SK-N-SH (cell line): ENCODE results near the gene PARD3B. TPM values are rescaled to one million over a fixed set of nuclear protein-coding genes. Genes with fewer than 3 reads are reported as not detected.

Source experiments
- CTCF ChIA-PET: fragments of 300-600, 350-600 bp; formaldehyde crosslinking; extraction: SDS; loops from one replicate; lab custom pipeline; 2021; lab: Yijun Ruan, JAX
- POLR2A ChIA-PET: fragments of 350-600 bp; sonication (Branson Sonifier 250); formaldehyde crosslinking; extraction: SDS; loops from one replicate; lab custom pipeline; 2020; ENCODE audit warnings: antibody characterized with exemption, inconsistent platforms; lab: Yijun Ruan, JAX
- DNase-seq: peaks from one replicate; pipeline ENCODE4 v3.0.0; 2012
- H2AFZ ChIP-seq: fragments of 200-600 bp; sonication (generic); 2 replicates; pipeline ENCODE4 v1.8.1; 2016; ENCODE audit warnings: antibody characterized with exemption, mild to moderate bottlenecking, low read depth
- H3F3A ChIP-seq: fragments of 200-600 bp; sonication (generic); replicated peaks from 2 replicates; pipeline ENCODE3; 2016; ENCODE audit warnings: antibody characterized with exemption, mild to moderate bottlenecking; ENCODE audit not compliant: insufficient read depth
- H3K27ac ChIP-seq, 2 experiments: fragments of 200-500 bp in 1 of 2; fragments of 200-600 bp in 1 of 2; sonication (Bioruptor generic) in 1 of 2; sonication (generic), shearing (Covaris generic) in 1 of 2; 2 replicates each; pipeline versions ENCODE4 v1.5.1 to v1.6.1; 2014 to 2016; ENCODE audit warnings: low read depth in 2 of 2, inconsistent platforms in 1 of 2, low read length in 1 of 2, mild to moderate bottlenecking in 1 of 2, mixed read lengths in 1 of 2
- H3K27me3 ChIP-seq: fragments of 200-600 bp; sonication (generic), shearing (Covaris generic); 2 replicates; pipeline ENCODE4 v1.6.1; 2016; ENCODE audit warnings: mixed run types; ENCODE audit not compliant: insufficient read depth
- H3K36me3 ChIP-seq, 2 experiments: fragments of 200-500 bp in 1 of 2; fragments of 200-600 bp in 1 of 2; sonication (Bioruptor generic) in 1 of 2; sonication (generic) in 1 of 2; replicated peaks in 1 of 2; 2 replicates each; pipeline versions ENCODE3 to v1.5.1; 2014 to 2016; ENCODE audit warnings: low read length in 1 of 2, mild to moderate bottlenecking in 1 of 2; ENCODE audit not compliant: insufficient read depth in 2 of 2, control insufficient read depth in 1 of 2
- H3K4me1 ChIP-seq, 2 experiments: fragments of 200-500 bp in 1 of 2; fragments of 200-600 bp in 1 of 2; sonication (Bioruptor generic) in 1 of 2; sonication (generic), shearing (Covaris generic) in 1 of 2; 2 replicates each; pipeline versions ENCODE4 v1.5.1 to v1.6.1; 2014 to 2016; ENCODE audit warnings: low read depth in 1 of 2, low read length in 1 of 2, mixed run types in 1 of 2; ENCODE audit not compliant: insufficient read depth in 2 of 2, control insufficient read depth in 1 of 2
- H3K4me2 ChIP-seq: fragments of 200-600 bp; sonication (generic), shearing (Covaris generic); 2 replicates; pipeline ENCODE4 v1.6.1; 2017; ENCODE audit warnings: mixed run types
- H3K4me3 ChIP-seq, 2 experiments: fragments of 200-500 bp in 1 of 2; fragments of 200-600 bp in 1 of 2; sonication (Bioruptor generic) in 1 of 2; sonication (generic), shearing (Covaris generic) in 1 of 2; 2 replicates each; pipeline versions ENCODE4 v1.5.1 to v1.8.1; 2014 to 2016; ENCODE audit warnings: low read depth in 2 of 2, inconsistent platforms in 1 of 2, low read length in 1 of 2, mild to moderate bottlenecking in 1 of 2, mixed read lengths in 1 of 2, moderate library complexity in 1 of 2
- H3K79me2 ChIP-seq: fragments of 200-600 bp; sonication (generic); 2 replicates; pipeline ENCODE4 v1.8.1; 2017; ENCODE audit warnings: mild to moderate bottlenecking; ENCODE audit not compliant: insufficient read depth
- H3K9ac ChIP-seq: fragments of 200-600 bp; sonication (generic); 2 replicates; pipeline ENCODE4 v1.6.1; 2017; ENCODE audit warnings: mixed run types
- H3K9me2 ChIP-seq: fragments of 200-600 bp; sonication (generic); 2 replicates; pipeline ENCODE4 v1.6.1; 2017; ENCODE audit warnings: mixed run types
- H3K9me3 ChIP-seq: fragments of 200-600 bp; sonication (generic); 2 replicates; pipeline ENCODE4 v1.6.1; 2017; ENCODE audit warnings: mixed run types, mild to moderate bottlenecking, moderate library complexity
- H4K20me1 ChIP-seq: fragments of 200-600 bp; sonication (generic); 2 replicates; pipeline ENCODE4 v1.6.1; 2017; ENCODE audit warnings: mild to moderate bottlenecking, mixed run types; ENCODE audit not compliant: insufficient read depth
- ELF1 ChIP-seq: IDR thresholded peaks from 2 replicates; pipeline ENCODE4 v1.4.0; 2012
- FOSL2 ChIP-seq: IDR thresholded peaks from 2 replicates; pipeline ENCODE4 v1.4.0; 2012; ENCODE audit warnings: low read depth, mild to moderate bottlenecking, moderate library complexity, borderline replicate concordance
- JUND ChIP-seq: IDR thresholded peaks from 2 replicates; pipeline ENCODE4 v1.4.0; 2012
- NFIC ChIP-seq: IDR thresholded peaks from 2 replicates; pipeline ENCODE4 v1.4.0; 2012; ENCODE audit warnings: borderline replicate concordance
- NRF1 ChIP-seq: IDR thresholded peaks from 2 replicates; pipeline ENCODE4 v1.6.1; 2012; ENCODE audit warnings: low read depth, mild to moderate bottlenecking, low read length
- POLR2AphosphoS5 ChIP-seq: IDR thresholded peaks from 2 replicates; pipeline ENCODE4 v1.6.1; 2012; ENCODE audit warnings: low read depth, low read length
- RAD21 ChIP-seq: IDR thresholded peaks from 2 replicates; pipeline ENCODE4 v1.6.1; 2012; ENCODE audit warnings: mild to moderate bottlenecking, low read length
- RXRA ChIP-seq: IDR thresholded peaks from 2 replicates; pipeline ENCODE4 v1.4.0; 2012; ENCODE audit warnings: low read depth, mild to moderate bottlenecking, borderline replicate concordance
- SIN3A ChIP-seq: IDR thresholded peaks from 2 replicates; pipeline ENCODE4 v1.6.1; 2012; ENCODE audit warnings: low read depth, mild to moderate bottlenecking, low read length, moderate library complexity, borderline replicate concordance
- SMC3 ChIP-seq: IDR thresholded peaks from 2 replicates; pipeline ENCODE4 v1.6.1; 2012; ENCODE audit warnings: low read depth, low read length, improper control_type of control experiment
- TAF1 ChIP-seq: IDR thresholded peaks from 2 replicates; pipeline ENCODE4 v1.6.1; 2012; ENCODE audit warnings: low read depth, mild to moderate bottlenecking, low read length, moderate library complexity, borderline replicate concordance
- TCF12 ChIP-seq: IDR thresholded peaks from 2 replicates; pipeline ENCODE4 v1.4.0; 2012
- YY1 ChIP-seq: IDR thresholded peaks from 2 replicates; pipeline ENCODE4 v1.4.0; 2012; ENCODE audit warnings: low read depth, mild to moderate bottlenecking
- WGBS: methylation state at CpG from one replicate; pipeline ENCODE4 v1.1.6; 2017; ENCODE audit warnings: low lambda C conversion rate; 5-methylcytosine and 5-hydroxymethylcytosine counted together
- polyA plus RNA-seq, 3 experiments: library from polyadenylated mRNA; depleted of rRNA; stranded (reverse); fragments of >200 nt; gene quantifications; 2 replicates each; pipeline ENCODE4 v1.2.3, GENCODE V29; 2012
- TF ChIP-seq, protein P1 (sequence below): IDR thresholded peaks from 2 replicates; pipeline ENCODE4 v1.4.0; 2012; ENCODE audit warnings: low read depth, borderline replicate concordance
- TF ChIP-seq, protein P2 (sequence below): fragments of 200-600 bp; sonication (generic); IDR thresholded peaks from 2 replicates; pipeline ENCODE4 v1.6.1; 2017; ENCODE audit warnings: antibody characterized with exemption, mild to moderate bottlenecking, moderate library complexity
- TF ChIP-seq, protein P3 (sequence below): IDR thresholded peaks from 2 replicates; pipeline ENCODE4 v1.4.0; 2012; ENCODE audit warnings: low read depth, borderline replicate concordance
- TF ChIP-seq, protein P4 (sequence below): IDR thresholded peaks from 2 replicates; pipeline ENCODE4 v1.4.0; 2012; ENCODE audit warnings: low read depth
- TF ChIP-seq, protein P5 (sequence below): fragments of 150-350 bp; IDR thresholded peaks from 2 replicates; pipeline ENCODE4 v1.6.1; 2017; ENCODE audit warnings: antibody characterized with exemption, low read length, low read depth, borderline replicate concordance

PARD3B gene
- polyA plus RNA-seq, 1 of the 3 experiments (the other 2 are of a cell fraction) = 0.87 TPM

DNA sequence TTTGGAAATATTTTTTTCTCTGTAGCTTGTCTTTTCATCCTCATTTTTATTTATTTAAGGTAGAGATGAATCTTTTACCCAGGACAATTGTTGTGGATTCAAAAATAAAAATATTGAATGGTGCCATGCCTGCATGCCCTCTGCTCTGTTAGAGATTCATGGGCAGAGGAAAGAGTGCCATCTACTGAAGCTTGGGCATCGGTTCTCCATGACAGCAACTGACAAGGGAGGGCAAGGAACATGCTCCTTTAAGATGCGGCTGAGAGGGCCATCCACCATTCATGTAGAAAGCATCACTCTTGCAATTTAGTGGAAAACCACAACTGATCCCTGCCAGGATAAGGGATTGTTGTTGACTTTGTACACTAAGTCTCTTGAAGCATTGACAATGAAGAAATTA lies 79.9 kb downstream of the PARD3B start:
- DNase-seq = peak; percentile 9
- ChIA-PET POLR2A (no interaction called here), CTCF (interaction anchor here (0.7 to 2.7 kb wide), 9 partner anchors 10 to 366 kb away, joined by 3 to 10 read pairs (median 4); no protein-coding TSS in a partner anchor)
- H3K4me3 ChIP-seq = no peak overlapping the region
- no peaks in the 10 kb centered on the region for H3K36me3 ChIP-seq
- H3K27me3 ChIP-seq = no peaks in the 10 kb centered on the region
- WGBS = 64% methylated on average over 2 of the region's 2 CpGs
- H3K27ac ChIP-seq = no peak overlapping the region
- H3K9me3 ChIP-seq = no peaks in the 10 kb centered on the region
- TF ChIP-seq POLR2AphosphoS5 (no peak), TCF12 (no peak), FOSL2 (no peak), NFIC (no peak), SMC3 (peak; percentile 51; the same call in 1 of the 2 replicates), SIN3A (no peak), RXRA (no peak), RAD21 (peak; percentile 73)
- TF ChIP-seq, protein P1, sequence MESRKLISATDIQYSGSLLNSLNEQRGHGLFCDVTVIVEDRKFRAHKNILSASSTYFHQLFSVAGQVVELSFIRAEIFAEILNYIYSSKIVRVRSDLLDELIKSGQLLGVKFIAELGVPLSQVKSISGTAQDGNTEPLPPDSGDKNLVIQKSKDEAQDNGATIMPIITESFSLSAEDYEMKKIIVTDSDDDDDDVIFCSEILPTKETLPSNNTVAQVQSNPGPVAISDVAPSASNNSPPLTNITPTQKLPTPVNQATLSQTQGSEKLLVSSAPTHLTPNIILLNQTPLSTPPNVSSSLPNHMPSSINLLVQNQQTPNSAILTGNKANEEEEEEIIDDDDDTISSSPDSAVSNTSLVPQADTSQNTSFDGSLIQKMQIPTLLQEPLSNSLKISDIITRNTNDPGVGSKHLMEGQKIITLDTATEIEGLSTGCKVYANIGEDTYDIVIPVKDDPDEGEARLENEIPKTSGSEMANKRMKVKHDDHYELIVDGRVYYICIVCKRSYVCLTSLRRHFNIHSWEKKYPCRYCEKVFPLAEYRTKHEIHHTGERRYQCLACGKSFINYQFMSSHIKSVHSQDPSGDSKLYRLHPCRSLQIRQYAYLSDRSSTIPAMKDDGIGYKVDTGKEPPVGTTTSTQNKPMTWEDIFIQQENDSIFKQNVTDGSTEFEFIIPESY = no peak
- TF ChIP-seq, protein P2, sequence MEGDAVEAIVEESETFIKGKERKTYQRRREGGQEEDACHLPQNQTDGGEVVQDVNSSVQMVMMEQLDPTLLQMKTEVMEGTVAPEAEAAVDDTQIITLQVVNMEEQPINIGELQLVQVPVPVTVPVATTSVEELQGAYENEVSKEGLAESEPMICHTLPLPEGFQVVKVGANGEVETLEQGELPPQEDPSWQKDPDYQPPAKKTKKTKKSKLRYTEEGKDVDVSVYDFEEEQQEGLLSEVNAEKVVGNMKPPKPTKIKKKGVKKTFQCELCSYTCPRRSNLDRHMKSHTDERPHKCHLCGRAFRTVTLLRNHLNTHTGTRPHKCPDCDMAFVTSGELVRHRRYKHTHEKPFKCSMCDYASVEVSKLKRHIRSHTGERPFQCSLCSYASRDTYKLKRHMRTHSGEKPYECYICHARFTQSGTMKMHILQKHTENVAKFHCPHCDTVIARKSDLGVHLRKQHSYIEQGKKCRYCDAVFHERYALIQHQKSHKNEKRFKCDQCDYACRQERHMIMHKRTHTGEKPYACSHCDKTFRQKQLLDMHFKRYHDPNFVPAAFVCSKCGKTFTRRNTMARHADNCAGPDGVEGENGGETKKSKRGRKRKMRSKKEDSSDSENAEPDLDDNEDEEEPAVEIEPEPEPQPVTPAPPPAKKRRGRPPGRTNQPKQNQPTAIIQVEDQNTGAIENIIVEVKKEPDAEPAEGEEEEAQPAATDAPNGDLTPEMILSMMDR = peak; percentile 41
- no peak overlapping the region for H2AFZ ChIP-seq
- H3F3A ChIP-seq = no peaks in the 10 kb centered on the region
- no peaks in the 10 kb centered on the region for H4K20me1 ChIP-seq
- no peaks in the 10 kb centered on the region; a peak in 1 of 4 replicates for H3K4me1 ChIP-seq
- no peaks in the 10 kb centered on the region for H3K79me2 ChIP-seq
- H3K9me2 ChIP-seq = no peaks in the 10 kb centered on the region
- no peak overlapping the region for H3K9ac ChIP-seq
- H3K4me2 ChIP-seq = no peak overlapping the region

DNA sequence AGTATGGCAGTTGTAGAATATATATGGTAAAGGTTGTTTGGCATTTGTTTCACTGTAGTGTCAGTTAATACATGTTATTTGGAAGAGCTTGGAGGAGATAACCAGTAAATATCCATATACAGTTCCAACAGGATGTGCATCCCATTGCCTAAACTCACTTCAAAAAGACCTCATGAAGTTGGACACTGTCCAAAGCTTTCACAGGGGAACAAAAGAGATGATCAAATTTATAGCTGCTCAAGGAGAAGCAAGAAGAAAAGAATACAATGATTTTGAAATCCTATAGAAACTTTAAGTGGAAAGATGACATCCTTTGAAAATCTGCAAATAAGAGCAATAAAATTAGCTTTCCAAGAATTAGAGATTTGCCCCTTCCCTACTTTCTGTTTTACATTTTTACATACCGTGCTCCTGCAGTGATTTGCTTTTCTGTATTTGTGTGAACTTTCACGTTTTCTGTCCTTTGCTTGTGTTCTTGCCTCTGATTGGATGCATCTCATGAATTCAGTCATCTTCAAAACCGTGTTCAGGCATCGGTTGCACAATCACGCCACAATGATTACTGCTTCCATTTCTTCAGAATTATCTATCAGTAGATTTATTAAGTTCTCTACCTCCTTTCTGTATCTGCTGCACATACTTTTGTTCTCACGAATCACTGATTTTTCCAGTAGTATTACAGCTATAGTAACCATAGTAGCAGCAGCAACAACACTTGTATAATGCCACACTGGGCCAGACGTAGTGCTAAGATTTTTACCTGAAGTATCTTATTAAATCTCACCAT lies 83.8 kb downstream of the PARD3B start:
- TF ChIP-seq, protein P3, sequence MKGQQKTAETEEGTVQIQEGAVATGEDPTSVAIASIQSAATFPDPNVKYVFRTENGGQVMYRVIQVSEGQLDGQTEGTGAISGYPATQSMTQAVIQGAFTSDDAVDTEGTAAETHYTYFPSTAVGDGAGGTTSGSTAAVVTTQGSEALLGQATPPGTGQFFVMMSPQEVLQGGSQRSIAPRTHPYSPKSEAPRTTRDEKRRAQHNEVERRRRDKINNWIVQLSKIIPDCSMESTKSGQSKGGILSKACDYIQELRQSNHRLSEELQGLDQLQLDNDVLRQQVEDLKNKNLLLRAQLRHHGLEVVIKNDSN = no peak
- TF ChIP-seq, protein P4, sequence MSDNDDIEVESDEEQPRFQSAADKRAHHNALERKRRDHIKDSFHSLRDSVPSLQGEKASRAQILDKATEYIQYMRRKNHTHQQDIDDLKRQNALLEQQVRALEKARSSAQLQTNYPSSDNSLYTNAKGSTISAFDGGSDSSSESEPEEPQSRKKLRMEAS = no peak
- TF ChIP-seq POLR2AphosphoS5 (no peak), TAF1 (no peak), YY1 (no peak), NRF1 (no peak), JUND (no peak), ELF1 (no peak), SMC3 (no peak)
- TF ChIP-seq, protein P2 = no peak
- TF ChIP-seq, protein P5, sequence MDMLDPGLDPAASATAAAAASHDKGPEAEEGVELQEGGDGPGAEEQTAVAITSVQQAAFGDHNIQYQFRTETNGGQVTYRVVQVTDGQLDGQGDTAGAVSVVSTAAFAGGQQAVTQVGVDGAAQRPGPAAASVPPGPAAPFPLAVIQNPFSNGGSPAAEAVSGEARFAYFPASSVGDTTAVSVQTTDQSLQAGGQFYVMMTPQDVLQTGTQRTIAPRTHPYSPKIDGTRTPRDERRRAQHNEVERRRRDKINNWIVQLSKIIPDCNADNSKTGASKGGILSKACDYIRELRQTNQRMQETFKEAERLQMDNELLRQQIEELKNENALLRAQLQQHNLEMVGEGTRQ = no peak
- H3K36me3 ChIP-seq = no peaks in the 10 kb centered on the region
- WGBS = 75% methylated on average over 7 of the region's 7 CpGs
- no peaks in the 10 kb centered on the region for H3K9me2 ChIP-seq
- DNase-seq = no peak
- no peaks in the 10 kb centered on the region for H3K79me2 ChIP-seq
- H3K27me3 ChIP-seq = no peaks in the 10 kb centered on the region
- POLR2A ChIA-PET = no interaction called here
- H4K20me1 ChIP-seq = no peaks in the 10 kb centered on the region
- no peak overlapping the region for H3K9ac ChIP-seq
- no peaks in the 10 kb centered on the region for H3K9me3 ChIP-seq
- no peak overlapping the region for H3K4me2 ChIP-seq
- no peak overlapping the region for H3K4me3 ChIP-seq
- no peaks in the 10 kb centered on the region; a peak in 1 of 4 replicates for H3K4me1 ChIP-seq
- CTCF ChIA-PET = interaction anchor here (1.0 kb wide), 1 partner anchor 16 kb away, joined by 3 read pairs; no protein-coding TSS in a partner anchor
- no peaks in the 10 kb centered on the region for H3F3A ChIP-seq
- H3K27ac ChIP-seq = no peak overlapping the region
- H2AFZ ChIP-seq = no peak overlapping the region
